Measurements from ENCODE around the gene APLP2.

Gene APLP2

DNA sequence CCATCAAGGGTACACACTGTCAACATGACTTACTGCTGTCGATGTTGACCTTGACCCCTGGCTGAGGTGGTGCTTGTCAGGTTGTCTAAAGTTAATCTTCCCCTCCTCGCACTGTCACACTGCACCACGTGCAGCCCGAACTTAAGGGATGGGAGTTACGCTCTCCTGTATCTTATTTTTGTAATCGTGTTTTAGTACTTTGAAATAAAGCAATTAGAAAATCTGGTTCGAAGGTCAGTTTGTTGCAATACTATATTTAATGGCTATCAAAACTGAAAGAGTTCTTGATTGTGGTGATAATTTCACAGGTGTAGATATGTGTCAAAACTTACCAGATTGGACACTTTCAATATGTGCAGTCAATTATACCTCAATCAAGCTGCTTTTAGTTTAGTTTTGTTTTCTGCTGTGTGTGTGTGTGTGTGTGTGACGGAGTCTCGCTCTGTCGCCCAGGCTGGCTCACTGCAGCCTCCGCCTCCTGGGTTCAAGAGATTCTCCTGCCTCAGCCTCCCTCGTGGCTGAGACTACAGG is 79.2 kb downstream of the APLP2 start:
- no peak overlapping the region for H3K9ac ChIP-seq
- H3K27me3 ChIP-seq: no peaks in the 10 kb centered on the region
- H3K4me2 ChIP-seq: no peak overlapping the region
- H3K4me3 ChIP-seq: no peak overlapping the region
- peaks cover 19% of the 10 kb centered on the region for H3K36me3 ChIP-seq
- TF ChIP-seq Cebpa-rat (IDR thresholded peaks at IDR 0.05): no peak
- H3K4me1 ChIP-seq: peaks cover 20% of the 10 kb centered on the region
- no peak overlapping the region for H3K27ac ChIP-seq
- no peaks in the 10 kb centered on the region for H3K9me3 ChIP-seq
- no peaks in the 10 kb centered on the region for H4K20me1 ChIP-seq

DNA sequence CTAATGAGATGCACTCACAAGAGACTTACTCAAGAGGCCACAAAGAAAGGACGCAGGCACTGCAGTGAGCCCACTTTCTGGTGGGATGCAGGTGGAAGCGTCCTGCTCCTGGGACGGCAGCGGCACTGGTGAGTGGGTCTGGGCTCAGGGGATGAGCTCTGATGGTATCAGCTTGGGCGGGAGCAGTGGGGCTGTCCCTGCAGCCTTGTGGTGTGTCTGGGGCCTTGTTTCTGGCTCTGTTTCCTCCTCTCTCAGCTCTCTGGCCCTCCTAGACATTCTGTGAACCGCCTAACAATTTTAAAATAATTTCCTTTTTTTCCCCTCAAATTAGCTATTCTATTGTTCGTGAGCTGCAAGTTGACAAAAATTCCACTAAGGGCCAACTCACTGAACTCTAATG is 81.1 kb downstream of the APLP2 start:
- no peak for TF ChIP-seq Cebpa-rat (IDR thresholded peaks at IDR 0.05)
- H4K20me1 ChIP-seq: no peaks in the 10 kb centered on the region
- H3K27ac ChIP-seq: no peak overlapping the region
- no peaks in the 10 kb centered on the region for H3K27me3 ChIP-seq
- no peaks in the 10 kb centered on the region for H3K9me3 ChIP-seq
- no peak overlapping the region for H3K9ac ChIP-seq
- H3K4me3 ChIP-seq: no peak overlapping the region
- H3K36me3 ChIP-seq: no peaks in the 10 kb centered on the region; the same call in 1 of the 2 replicates
- no peak overlapping the region for H3K4me2 ChIP-seq
- peaks cover 19% of the 10 kb centered on the region for H3K4me1 ChIP-seq

DNA sequence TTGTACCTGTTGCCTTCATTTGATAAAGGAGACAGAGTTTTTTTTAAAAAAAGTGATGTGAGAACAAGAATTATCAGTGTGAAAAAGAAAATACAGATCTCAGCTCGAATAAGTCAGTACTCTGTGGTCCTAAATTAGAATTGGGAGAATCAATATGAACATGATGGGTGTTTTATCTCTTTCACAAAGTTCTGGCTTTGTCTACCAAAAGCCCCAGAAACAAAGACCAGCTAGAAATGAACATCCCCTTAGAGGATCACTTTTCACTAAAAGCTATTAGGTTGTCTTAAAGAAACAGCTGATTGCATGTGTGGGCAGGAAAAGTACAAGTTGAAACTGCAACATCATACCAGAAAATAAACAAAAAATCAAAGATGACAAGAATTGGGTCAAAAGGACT is 81.5 kb downstream of the APLP2 start:
- no peaks in the 10 kb centered on the region for H3K9me3 ChIP-seq
- no peaks in the 10 kb centered on the region; the same call in 1 of the 2 replicates for H3K36me3 ChIP-seq
- no peak for TF ChIP-seq Cebpa-rat (IDR thresholded peaks at IDR 0.05)
- H4K20me1 ChIP-seq: no peaks in the 10 kb centered on the region
- H3K4me2 ChIP-seq: no peak overlapping the region
- H3K9ac ChIP-seq: no peak overlapping the region
- H3K27me3 ChIP-seq: no peaks in the 10 kb centered on the region
- no peak overlapping the region for H3K4me3 ChIP-seq
- peaks cover 15% of the 10 kb centered on the region for H3K4me1 ChIP-seq
- no peak overlapping the region for H3K27ac ChIP-seq

DNA sequence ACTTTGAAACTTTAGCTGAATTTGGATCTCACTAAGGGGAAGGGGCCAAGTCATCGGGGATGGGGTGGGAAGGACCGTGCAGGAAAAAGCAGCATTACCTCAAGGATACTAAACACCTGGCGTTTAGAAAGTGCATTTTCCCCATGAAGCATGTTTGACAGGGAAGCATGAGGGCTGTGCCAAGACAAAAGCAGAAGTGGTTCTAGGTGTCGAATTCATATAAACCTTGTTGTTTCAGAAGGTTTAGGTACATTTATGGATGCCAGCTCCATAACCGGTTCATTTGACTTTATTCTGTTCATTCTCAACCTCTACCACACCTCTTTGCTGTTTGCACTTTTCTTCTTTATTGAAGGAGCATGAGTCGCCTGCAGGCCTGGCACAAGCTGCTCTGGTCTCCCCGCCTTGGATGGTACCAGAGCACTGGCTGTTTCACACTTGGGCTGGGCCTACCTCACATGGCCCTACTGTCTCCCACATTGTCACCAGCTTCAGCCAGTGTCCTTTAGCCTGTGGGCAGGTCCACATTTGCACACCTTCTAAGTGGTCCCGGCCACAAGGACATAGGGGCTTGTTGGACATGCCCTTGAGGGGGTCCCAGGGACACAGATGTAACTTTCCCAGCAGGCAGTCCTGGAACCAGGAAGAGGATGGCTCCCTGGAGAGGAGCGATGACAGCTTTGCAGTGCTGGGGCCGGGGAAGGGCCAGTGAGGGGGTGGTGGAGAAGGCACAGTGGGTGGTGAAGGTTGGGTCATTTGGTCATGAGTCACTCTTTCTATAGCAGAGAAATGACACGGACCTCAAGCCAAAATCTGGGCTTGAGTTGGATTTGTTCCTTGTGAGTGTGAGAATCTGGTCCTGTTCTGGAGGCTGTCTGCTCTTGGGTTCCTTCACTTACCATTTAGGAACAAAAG is 86.7 kb downstream of the APLP2 start:
- no peak overlapping the region for H3K27ac ChIP-seq
- H4K20me1 ChIP-seq: peaks cover 7% of the 10 kb centered on the region; the same call in 1 of the 2 replicates
- H3K4me1 ChIP-seq: no peaks in the 10 kb centered on the region; the same call in 1 of the 2 replicates
- H3K27me3 ChIP-seq: peaks cover 41% of the 10 kb centered on the region
- peaks cover 10% of the 10 kb centered on the region; the same call in 1 of the 2 replicates for H3K9me3 ChIP-seq
- TF ChIP-seq Cebpa-rat (IDR thresholded peaks at IDR 0.05): no peak
- H3K4me2 ChIP-seq: no peak overlapping the region
- no peaks in the 10 kb centered on the region for H3K36me3 ChIP-seq
- H3K9ac ChIP-seq: no peak overlapping the region
- no peak overlapping the region for H3K4me3 ChIP-seq

DNA sequence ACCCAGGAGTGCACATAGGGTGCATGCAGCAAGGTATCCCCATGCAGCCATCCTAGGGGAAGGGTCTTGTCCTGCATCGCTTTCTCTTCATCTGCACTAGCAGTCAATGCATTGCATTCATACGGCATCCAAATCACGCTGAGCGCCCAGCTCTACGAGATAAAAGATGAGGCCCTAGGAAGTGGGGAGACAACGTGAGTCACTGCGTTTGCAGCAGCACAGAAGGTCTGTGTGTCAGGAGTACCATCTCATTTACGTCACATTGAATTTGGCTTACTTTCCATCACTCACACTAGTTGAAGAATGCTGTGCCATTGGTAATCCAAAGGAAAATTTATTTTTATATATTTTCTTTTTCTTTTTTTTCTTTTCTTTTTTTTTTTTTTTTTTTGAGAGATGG is 87.4 kb downstream of the APLP2 start:
- peaks cover 48% of the 10 kb centered on the region for H3K27me3 ChIP-seq
- H3K4me2 ChIP-seq: no peak overlapping the region
- peaks cover 10% of the 10 kb centered on the region; the same call in 1 of the 2 replicates for H3K9me3 ChIP-seq
- no peaks in the 10 kb centered on the region for H3K36me3 ChIP-seq
- H3K27ac ChIP-seq: no peak overlapping the region
- H3K4me1 ChIP-seq: no peaks in the 10 kb centered on the region; the same call in 1 of the 2 replicates
- TF ChIP-seq Cebpa-rat (IDR thresholded peaks at IDR 0.05): no peak
- H4K20me1 ChIP-seq: peaks cover 7% of the 10 kb centered on the region; the same call in 1 of the 2 replicates
- no peak overlapping the region for H3K9ac ChIP-seq
- H3K4me3 ChIP-seq: no peak overlapping the region

DNA sequence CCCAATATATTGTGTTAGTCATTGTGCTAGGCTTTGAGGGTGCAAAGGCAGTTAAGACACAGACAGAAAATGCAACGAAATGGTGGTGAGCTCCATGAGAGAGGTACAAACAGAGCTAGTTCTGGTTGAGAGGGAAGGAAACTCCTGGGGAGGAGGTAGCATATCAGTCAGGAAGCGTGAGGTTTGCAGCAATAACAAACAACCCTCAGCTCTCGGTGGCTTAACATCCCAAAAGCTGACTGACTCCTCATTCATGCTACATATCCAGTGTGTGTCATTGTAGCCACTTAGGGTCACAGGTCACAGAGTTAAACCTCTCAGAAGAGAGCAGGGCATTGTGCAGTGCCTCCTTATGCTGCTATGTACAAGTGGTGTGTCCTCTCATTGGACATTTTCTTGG is 88.1 kb downstream of the APLP2 start:
- no peak overlapping the region for H3K27ac ChIP-seq

DNA sequence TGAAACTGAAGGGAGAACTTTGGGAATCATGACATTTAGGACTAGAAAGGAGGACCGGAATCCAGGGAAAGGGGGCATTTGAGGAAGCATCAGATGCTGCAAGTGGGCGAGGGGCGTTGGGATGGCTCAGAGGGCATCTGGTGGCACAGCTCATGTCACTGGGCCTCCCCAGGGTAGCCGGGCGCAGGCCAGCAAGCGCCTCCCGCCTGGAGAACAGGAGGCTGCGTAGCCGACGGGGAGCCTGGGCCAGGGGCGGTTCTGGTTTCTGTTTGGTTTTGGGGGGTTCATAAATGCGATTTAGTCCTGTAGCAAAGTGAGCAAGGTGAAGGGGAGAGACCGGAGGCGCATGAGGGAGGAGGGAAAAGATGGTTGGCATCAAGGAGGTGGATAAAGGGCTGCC is 89.4 kb downstream of the APLP2 start:
- Histone ChIP-seq H3K27ac (no peak overlapping the region), H3K27me3 (peaks cover 55% of the 10 kb centered on the region), H3K9ac (no peak overlapping the region), H3K9me3 (peaks cover 10% of the 10 kb centered on the region; the same call in 1 of the 2 replicates), H4K20me1 (peaks cover 7% of the 10 kb centered on the region; the same call in 1 of the 2 replicates), H3K4me3 (no peak overlapping the region), H3K4me1 (peaks cover 10% of the 10 kb centered on the region), H3K4me2 (no peak overlapping the region), H3K36me3 (no peaks in the 10 kb centered on the region)
- no peak for TF ChIP-seq Cebpa-rat (IDR thresholded peaks at IDR 0.05)

More for the DNA sequence above, 88.1 kb downstream of the APLP2 start:
- Histone ChIP-seq H3K36me3 (no peaks in the 10 kb centered on the region), H3K27me3 (peaks cover 55% of the 10 kb centered on the region), H3K4me2 (no peak overlapping the region), H3K9me3 (peaks cover 10% of the 10 kb centered on the region; the same call in 1 of the 2 replicates), H3K4me3 (no peak overlapping the region), H4K20me1 (peaks cover 7% of the 10 kb centered on the region; the same call in 1 of the 2 replicates), H3K9ac (no peak overlapping the region), H3K4me1 (no peaks in the 10 kb centered on the region; the same call in 1 of the 2 replicates)
- TF ChIP-seq Cebpa-rat (IDR thresholded peaks at IDR 0.05): no peak

DNA sequence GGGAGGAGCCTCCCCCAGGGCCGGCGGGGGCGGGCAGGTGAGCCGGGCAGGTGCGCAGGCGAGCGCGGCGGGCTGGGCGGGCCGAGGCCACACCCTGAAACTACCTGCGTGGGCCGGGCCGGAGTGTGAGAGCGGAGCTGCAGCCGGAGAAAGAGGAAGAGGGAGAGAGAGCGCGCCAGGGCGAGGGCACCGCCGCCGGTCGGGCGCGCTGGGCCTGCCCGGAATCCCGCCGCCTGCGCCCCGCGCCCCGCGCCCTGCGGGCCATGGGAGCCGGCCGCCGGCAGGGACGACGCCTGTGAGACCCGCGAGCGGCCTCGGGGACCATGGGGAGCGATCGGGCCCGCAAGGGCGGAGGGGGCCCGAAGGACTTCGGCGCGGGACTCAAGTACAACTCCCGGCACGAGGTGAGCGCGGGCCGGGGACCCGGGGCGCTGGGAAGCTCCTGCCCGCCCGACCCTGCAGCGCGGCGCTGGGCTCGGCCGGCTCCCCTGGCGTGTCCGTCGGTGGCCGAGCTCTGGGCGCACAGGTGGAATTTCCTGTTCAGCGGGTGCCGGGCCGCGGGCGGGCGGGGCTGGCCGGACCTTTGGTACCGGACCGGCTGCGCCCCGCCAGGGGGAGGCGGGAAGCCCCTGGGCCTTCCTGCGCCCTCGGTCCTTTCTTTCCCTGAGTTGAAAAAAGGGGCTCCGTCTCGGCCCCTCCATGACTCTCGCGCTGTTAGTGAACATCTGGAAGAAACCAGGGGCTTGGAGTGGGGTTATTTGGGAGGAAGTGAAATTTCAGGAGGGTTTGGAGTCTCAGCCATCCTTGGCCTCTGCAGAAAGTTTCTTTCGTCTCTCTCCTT is 90.2 kb downstream of the APLP2 start, which contains the start of gene ST14:
TSS of gene ST14 (plus strand) at position 126 of the 841 bp plus-strand sequence. CDS start at position 324, 198 bp downstream.
- H3K9me3 ChIP-seq: peaks cover 10% of the 10 kb centered on the region; the same call in 1 of the 2 replicates
- no peak within 1 kb of the TSS for H3K9ac ChIP-seq
- peak within 1 kb of the TSS; percentile 17; the same call in 1 of the 2 replicates for H3K4me2 ChIP-seq
- peak within 1 kb of the TSS; percentile 33; the same call in 1 of the 2 replicates for H3K4me3 ChIP-seq
- peaks cover 7% of the 10 kb centered on the region; the same call in 1 of the 2 replicates for H4K20me1 ChIP-seq
- TF ChIP-seq Cebpa-rat (IDR thresholded peaks at IDR 0.05): no peak
- peaks cover 14% of the 10 kb centered on the region for H3K4me1 ChIP-seq
- H3K36me3 ChIP-seq: no peaks in the 10 kb centered on the region
- H3K27me3 ChIP-seq: peaks cover 55% of the 10 kb centered on the region
- no peak within 1 kb of the TSS for H3K27ac ChIP-seq

DNA sequence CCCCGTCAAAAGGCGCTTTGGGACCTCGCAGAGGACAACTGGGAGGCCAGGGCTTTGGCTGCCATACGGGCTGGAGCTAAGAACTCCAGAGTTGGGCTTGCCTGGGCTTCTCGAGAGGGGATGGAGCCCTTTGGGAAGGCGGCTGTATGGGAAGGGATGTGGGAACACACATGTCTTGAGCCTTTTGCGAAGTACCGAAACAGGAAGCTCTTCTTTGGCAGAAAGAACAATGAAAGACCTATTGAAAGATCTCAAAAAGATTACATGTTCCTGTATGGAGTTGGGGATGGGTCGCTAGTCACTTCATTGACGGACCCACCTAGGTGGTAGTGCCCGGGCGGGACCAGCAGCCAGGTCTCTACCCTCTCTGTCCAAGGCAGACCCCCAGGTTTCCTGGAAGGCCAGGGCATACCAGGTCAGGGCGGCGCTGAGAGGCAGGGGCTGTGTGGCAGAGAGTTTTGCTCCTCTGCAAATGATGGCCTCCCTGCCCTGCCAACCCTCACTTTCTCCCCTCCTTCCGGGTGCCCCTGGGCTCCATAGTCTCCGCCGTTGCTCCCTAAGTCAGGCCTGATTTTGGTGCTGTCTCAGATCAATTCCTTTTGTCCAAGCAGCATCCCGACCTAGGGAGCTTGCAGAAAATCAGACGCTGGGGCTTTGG is 90.9 kb downstream of the APLP2 start:
- no peak overlapping the region for H3K9ac ChIP-seq
- H3K36me3 ChIP-seq: no peaks in the 10 kb centered on the region

More for the DNA sequence above, 90.9 kb downstream of the APLP2 start:
- no peak for TF ChIP-seq Cebpa-rat (IDR thresholded peaks at IDR 0.05)
- no peak overlapping the region for H3K4me3 ChIP-seq
- H3K4me1 ChIP-seq: peaks cover 19% of the 10 kb centered on the region
- H3K4me2 ChIP-seq: no peak overlapping the region
- no peak overlapping the region for H3K27ac ChIP-seq
- H3K9me3 ChIP-seq: peaks cover 10% of the 10 kb centered on the region; the same call in 1 of the 2 replicates
- peaks cover 55% of the 10 kb centered on the region for H3K27me3 ChIP-seq
- peaks cover 7% of the 10 kb centered on the region; the same call in 1 of the 2 replicates for H4K20me1 ChIP-seq
